Activated T-cell treated with anti-CD3 and anti-CD28 coated beads, Interleukin-2, amount 50 U/mL, for 4 hours (primary cell): ENCODE results near the gene PRPF39. TPM values are rescaled to one million over a fixed set of nuclear protein-coding genes. Genes with fewer than 3 reads are reported as not detected.
"Not testable (repeated sequence)": the region's sequence is repeated elsewhere in the genome, so short reads cannot be mapped to it uniquely, and the experiment has no call there.

Experiments
- ATAC-seq, 2 donors: fragments of 200-7000 bp; cut with Tn5 transposase; one replicate each; pipeline ENCODE4 v1.10.0; 2021
- DNase-seq: peaks from one replicate; pipeline ENCODE4 v3.0.0-alpha.2; 2020
- H3K27me3 Mint-ChIP-seq: one replicate; pipeline ENCODE4 v1.8.0; 2021; ENCODE audit warnings: low read depth, mixed read lengths
- H3K36me3 Mint-ChIP-seq: one replicate; pipeline ENCODE4 v1.8.0; 2022; ENCODE audit warnings: mixed read lengths; ENCODE audit not compliant: insufficient read depth
- H3K4me1 Mint-ChIP-seq: one replicate; pipeline ENCODE4 v1.8.0; 2021; ENCODE audit warnings: low read depth, mixed read lengths
- H3K4me3 Mint-ChIP-seq: one replicate; pipeline ENCODE4 v1.8.0; 2021; ENCODE audit warnings: mild to moderate bottlenecking, moderate library complexity, mixed read lengths
- H3K9me3 Mint-ChIP-seq: one replicate; pipeline ENCODE4 v1.8.0; 2021; ENCODE audit warnings: mixed read lengths
- total RNA-seq, 3 donors: library from RNA; stranded (reverse); gene quantifications; one replicate each; pipeline ENCODE4 v1.2.1, GENCODE V29; 2021

Gene PRPF39
- total RNA-seq, 3 donors from 2014 or later = 32.7 to 44.7 (median 36.4) TPM

DNA sequence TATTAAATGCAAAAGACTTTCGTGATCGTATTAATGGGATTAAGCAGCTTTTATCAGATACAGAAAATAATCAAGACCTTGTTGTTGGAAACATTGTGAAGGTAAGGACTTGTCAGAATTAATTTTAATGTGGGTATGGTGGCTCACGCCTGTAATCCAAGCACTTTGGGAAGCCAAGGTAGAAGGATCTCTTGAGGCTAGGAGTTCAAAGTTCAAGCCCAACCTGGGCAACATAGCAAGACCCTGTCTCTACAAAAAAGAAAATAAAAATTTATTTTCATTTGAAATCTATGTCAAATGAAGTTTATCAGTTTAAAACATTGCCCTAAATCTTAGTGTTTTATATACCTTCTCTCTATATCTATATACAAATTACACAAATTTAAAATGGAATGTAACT, 17.2 kb upstream of the PRPF39 start:
- Mint-ChIP-seq H3K9me3 (no peaks in the 10 kb centered on the region), H3K27me3 (no peaks in the 10 kb centered on the region), H3K4me3 (no peak overlapping the region), H3K4me1 (no peaks in the 10 kb centered on the region), H3K36me3 (peaks cover 4% of the 10 kb centered on the region)
- ATAC-seq (no peak), DNase-seq (no peak)

DNA sequence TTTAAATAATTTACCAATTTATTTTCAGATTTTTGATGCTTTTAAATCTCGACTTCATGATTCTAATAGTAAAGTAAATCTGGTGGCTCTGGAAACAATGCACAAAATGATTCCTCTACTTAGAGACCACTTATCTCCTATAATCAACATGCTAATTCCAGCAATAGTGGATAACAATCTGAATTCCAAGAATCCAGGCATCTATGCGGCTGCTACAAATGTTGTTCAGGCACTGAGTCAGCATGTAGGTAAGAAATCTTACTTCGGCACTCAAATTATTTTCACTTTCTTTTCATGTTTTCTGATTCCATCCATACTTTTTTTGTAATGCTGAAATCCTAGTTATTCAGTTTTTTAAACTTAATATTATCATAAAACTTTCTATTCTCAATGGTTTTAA, 15.5 kb upstream of the PRPF39 start:
- DNase-seq (no peak), ATAC-seq (no peak)
- Mint-ChIP-seq H3K4me3 (no peak overlapping the region), H3K9me3 (no peaks in the 10 kb centered on the region), H3K27me3 (no peaks in the 10 kb centered on the region), H3K36me3 (no peaks in the 10 kb centered on the region), H3K4me1 (no peaks in the 10 kb centered on the region)

DNA sequence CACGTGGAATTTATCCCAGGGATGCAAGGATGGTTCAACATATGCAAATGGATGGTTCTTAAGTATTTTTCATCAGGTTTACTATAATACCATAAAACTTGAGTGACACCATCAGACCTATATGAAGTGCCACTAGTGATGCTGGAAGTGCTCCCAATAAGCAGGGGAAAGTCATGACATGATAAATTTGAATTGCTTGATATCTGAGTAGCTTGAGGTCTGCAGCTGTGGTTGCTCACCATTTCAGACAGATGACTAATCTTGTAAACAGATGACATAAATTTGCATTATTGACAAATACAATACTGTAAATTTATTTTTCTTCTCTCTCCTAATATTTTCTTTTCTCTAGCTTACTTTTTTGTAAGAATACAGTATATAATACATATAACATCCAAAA, 13.7 kb upstream of the PRPF39 start:
- Mint-ChIP-seq H3K9me3 (no peaks in the 10 kb centered on the region), H3K4me1 (no peaks in the 10 kb centered on the region), H3K4me3 (no peak overlapping the region), H3K27me3 (no peaks in the 10 kb centered on the region), H3K36me3 (no peaks in the 10 kb centered on the region)
- no peak for DNase-seq
- no peak for ATAC-seq

DNA sequence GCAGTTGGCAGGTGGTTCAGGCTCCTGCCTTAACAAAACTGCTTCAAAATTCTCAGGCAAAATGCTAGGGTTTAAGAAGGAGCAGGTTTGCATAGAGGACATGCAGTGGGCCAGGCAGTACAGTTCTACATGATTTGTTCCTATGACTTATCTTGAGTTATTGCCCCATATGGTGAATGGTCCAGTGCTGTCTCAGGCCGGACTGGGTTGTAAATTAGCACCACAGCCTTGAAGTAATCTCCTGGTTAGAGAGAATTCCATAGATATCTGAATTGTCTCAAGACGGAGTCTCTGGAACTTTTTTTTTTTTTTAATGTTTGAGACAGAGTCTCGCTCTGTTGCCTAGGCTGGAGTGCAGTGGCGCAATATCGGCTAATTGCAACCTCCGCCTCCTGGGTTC, 11.8 kb upstream of the PRPF39 start:
- DNase-seq (no peak), ATAC-seq (no peak)
- Mint-ChIP-seq H3K9me3 (no peaks in the 10 kb centered on the region), H3K36me3 (no peaks in the 10 kb centered on the region), H3K4me3 (no peak overlapping the region), H3K4me1 (no peaks in the 10 kb centered on the region), H3K27me3 (no peaks in the 10 kb centered on the region)

DNA sequence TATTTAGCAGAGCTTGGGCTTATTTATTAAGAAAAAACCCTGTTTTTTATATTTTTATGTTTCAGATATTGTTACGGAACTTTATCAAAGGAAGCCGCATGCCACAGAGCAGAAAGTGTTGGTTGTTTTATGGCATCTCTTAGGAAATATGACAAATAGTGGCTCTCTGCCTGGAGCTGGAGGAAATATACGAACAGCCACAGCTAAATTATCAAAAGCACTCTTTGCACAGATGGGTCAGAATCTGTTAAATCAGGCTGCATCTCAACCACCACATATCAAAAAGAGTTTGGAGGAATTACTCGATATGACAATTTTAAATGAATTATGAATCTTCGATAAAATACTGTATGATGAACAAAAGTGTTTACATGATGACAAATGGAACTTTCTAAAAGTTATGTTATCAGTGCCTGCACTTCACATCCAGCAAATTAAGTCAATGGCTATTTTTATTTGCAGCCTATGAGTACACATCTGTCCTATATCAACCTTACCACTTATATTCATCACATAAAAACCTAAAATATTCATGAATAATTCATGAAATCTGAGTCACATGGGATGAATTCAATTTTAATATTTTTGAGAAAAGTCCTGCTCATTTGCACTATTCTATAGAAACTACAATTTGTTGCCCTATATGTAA, 10.6 kb upstream of the PRPF39 start:
- no peaks in the 10 kb centered on the region for H3K36me3 Mint-ChIP-seq
- DNase-seq = no peak
- no peak overlapping the region for H3K4me3 Mint-ChIP-seq
- ATAC-seq = no peak
- H3K27me3 Mint-ChIP-seq = no peaks in the 10 kb centered on the region
- H3K9me3 Mint-ChIP-seq = no peaks in the 10 kb centered on the region
- H3K4me1 Mint-ChIP-seq = no peaks in the 10 kb centered on the region

DNA sequence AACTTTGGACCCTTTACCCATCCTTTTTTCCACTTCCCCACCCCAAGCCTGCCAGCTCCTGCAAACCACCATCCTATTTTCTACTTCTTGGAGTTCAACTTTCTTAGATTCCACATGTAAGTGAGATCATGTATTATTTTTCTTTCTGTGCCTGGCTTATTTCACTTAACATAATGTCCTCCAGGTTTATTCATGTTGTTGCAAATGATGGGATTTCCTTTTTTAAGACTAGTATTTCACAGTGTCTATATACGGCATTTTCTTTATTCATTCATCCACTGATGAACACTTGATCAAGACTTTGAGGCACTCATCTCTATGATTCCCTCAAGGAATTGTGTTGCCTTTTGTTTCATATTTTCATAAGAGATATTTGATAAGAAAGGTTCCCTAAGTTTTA, 5.6 kb upstream of the PRPF39 start:
- no peak for ATAC-seq
- Mint-ChIP-seq H3K9me3 (no peaks in the 10 kb centered on the region), H3K4me1 (peaks cover 4% of the 10 kb centered on the region), H3K27me3 (no peaks in the 10 kb centered on the region), H3K36me3 (no peaks in the 10 kb centered on the region), H3K4me3 (no peak overlapping the region)
- DNase-seq = no peak

DNA sequence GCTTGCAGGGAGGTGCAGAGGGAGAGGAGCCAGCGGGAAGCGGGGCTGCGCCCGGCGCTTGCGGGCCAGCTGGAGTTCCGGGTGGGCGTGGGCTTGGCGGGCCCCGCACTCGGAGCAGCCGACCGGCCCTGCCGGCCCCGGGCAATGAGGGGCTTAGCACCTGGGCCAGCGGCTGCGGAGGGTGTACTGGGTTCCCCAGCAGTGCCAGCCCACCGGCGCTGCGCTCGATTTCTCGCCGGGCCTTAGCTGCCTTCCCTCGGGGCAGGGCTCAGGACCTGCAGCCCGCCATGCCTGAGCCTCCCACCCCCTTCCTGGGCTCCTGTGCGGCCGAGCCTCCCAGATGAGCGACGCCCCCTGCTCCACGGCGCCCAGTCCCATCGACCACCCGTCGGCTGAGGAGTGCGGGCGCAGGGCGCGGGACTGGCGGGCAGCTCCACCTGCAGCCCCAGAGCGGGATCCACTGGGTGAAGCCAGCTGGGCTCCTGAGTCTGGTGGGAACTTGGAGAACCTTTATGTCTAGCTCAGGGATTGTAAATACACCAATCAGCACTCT, 3.4 kb upstream of the PRPF39 start:
- not testable (repeated sequence) for H3K4me3 Mint-ChIP-seq, DNase-seq, H3K36me3 Mint-ChIP-seq, ATAC-seq, H3K27me3 Mint-ChIP-seq, H3K9me3 Mint-ChIP-seq
- H3K4me1 Mint-ChIP-seq = peaks cover 16% of the 10 kb centered on the region

DNA sequence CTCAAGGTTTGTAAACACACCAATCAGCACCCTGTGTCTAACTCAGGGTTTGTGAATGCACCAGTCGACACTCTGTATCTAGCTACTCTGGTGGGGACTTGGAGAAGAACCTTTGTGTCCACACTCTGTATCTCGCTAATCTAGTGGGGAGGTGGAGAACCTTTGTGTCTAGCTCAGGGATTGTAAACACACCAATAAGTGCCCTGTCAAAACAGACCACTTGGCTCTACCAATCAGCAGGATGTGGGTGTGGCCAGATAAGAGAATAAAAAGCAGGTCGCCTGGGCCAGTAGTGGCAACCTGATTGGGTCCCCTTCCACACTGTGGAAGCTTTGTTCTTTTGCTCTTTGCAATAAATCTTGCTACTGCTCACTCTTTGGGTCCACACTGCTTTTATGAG, 2.8 kb upstream of the PRPF39 start:
- not testable (repeated sequence) for H3K4me3 Mint-ChIP-seq, H3K9me3 Mint-ChIP-seq, H3K27me3 Mint-ChIP-seq, DNase-seq, ATAC-seq, H3K36me3 Mint-ChIP-seq
- H3K4me1 Mint-ChIP-seq = peaks cover 21% of the 10 kb centered on the region

DNA sequence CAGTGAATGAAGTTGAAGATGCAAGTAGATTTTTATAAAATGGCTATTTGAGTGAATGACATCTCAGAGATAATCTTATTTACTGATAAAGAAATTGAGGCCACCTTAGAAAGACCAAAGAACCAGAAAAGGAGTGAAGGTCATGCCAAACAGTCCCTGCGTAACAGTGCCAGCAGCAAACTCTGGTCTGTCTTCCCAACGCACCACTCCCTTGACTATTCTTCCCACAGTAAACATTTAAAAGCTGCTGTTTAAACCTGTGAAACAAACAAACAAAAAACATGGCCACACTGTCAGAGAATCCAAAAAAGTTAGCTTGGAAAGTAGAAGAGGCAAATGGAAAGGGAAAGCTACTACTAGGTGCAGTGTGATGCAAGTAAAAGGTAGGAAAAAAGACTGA, 1.5 kb upstream of the PRPF39 start:
- Mint-ChIP-seq H3K36me3 (peaks cover 7% of the 10 kb centered on the region), H3K9me3 (no peaks in the 10 kb centered on the region), H3K4me1 (peaks cover 33% of the 10 kb centered on the region), H3K4me3 (no peak overlapping the region), H3K27me3 (no peaks in the 10 kb centered on the region)
- DNase-seq (no peak), ATAC-seq (no peak)

DNA sequence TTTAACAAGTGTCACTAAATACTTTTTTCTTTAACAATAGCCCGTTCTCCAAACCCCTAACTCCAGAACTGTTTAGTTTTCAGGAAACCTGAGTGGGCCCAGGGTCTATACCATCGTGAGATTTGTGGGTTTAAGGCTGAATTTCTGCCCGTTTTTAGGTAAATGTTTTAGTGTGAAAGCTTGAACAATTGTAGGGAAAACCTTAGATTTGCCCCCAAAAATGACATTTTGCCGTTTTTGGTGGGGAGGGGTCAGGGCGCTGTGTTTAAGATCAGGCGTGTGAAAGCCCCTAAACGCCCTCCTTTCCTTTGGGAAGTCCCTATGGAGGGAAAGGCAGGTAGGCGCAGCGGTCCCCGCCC, 320 bp upstream of the PRPF39 start:
- Mint-ChIP-seq H3K9me3 (no peaks in the 10 kb centered on the region), H3K27me3 (no peaks in the 10 kb centered on the region), H3K4me1 (peaks cover 43% of the 10 kb centered on the region), H3K36me3 (peaks cover 13% of the 10 kb centered on the region), H3K4me3 (peak overlapping the region; percentile 98)
- ATAC-seq (no peak), DNase-seq (no peak)

DNA sequence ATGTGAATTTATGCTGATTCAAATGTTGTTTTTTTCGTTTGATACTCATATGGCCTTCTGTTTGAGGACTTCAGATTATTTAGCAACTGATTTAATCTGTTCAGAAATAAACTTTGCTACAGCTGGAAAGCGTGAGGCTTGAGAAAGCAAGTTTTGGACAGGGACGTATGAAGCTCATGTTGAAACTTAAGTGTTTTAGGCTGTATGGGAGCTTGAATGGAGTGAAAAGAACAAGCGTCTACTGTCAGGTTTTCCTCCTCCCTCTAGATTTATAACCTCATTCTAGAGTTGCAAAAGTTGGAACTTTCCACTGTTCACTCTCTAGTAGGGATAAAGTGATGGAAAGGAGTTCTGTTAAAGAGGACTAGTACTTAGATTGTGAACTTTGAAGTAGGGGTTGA, 1.0 kb downstream of the PRPF39 start:
- no peak for ATAC-seq
- peaks cover 56% of the 10 kb centered on the region for H3K4me1 Mint-ChIP-seq
- no peaks in the 10 kb centered on the region for H3K27me3 Mint-ChIP-seq
- no peak for DNase-seq
- H3K4me3 Mint-ChIP-seq = peak overlapping the region; percentile 98
- H3K9me3 Mint-ChIP-seq = no peaks in the 10 kb centered on the region
- H3K36me3 Mint-ChIP-seq = peaks cover 13% of the 10 kb centered on the region

DNA sequence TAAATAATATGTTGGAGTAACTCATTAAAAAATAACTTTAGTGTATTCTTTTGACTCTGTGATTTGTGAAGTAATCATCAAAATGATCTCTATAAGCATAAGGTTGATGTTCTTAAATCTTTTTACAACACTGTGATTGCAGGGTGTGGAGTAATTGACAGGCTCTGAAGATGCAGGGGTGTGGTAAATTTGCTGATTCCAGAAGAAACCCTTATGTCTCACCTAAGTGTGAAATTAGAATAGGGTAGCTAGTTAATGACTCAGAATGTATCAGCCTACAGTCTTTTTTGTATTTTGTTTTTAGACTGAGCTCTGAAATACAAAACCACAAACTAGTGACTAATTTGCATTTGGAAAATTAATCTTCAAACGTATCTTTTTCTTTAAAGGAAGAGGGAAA, 5.9 kb downstream of the PRPF39 start:
- H3K4me1 Mint-ChIP-seq = peaks cover 76% of the 10 kb centered on the region
- H3K4me3 Mint-ChIP-seq = peak overlapping the region; percentile 42
- no peaks in the 10 kb centered on the region for H3K27me3 Mint-ChIP-seq
- ATAC-seq (peak; percentile 98), DNase-seq (no peak)
- peaks cover 25% of the 10 kb centered on the region for H3K36me3 Mint-ChIP-seq
- no peaks in the 10 kb centered on the region for H3K9me3 Mint-ChIP-seq

DNA sequence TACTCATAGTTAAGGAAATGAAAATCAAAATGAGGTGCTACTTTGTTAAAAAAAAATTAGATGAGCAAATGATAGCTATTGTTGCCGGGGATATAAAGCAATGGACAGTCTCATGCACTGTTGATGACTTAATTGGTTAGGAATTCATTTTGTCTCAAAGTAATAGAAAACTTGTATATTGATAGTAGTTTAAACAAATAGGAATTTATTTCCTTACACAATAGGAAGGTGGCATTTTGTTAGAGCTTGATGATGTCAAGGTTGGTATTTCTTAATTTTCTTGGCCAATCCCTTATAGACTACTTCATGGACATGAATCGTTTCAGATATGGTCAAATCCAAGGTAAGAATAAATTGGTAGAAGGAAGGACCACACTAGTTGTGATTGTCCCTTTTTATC, 7.8 kb downstream of the PRPF39 start:
- H3K36me3 Mint-ChIP-seq = peaks cover 33% of the 10 kb centered on the region
- no peaks in the 10 kb centered on the region for H3K27me3 Mint-ChIP-seq
- DNase-seq (no peak), ATAC-seq (no peak)
- no peak overlapping the region for H3K4me3 Mint-ChIP-seq
- H3K9me3 Mint-ChIP-seq = no peaks in the 10 kb centered on the region
- H3K4me1 Mint-ChIP-seq = peaks cover 65% of the 10 kb centered on the region

DNA sequence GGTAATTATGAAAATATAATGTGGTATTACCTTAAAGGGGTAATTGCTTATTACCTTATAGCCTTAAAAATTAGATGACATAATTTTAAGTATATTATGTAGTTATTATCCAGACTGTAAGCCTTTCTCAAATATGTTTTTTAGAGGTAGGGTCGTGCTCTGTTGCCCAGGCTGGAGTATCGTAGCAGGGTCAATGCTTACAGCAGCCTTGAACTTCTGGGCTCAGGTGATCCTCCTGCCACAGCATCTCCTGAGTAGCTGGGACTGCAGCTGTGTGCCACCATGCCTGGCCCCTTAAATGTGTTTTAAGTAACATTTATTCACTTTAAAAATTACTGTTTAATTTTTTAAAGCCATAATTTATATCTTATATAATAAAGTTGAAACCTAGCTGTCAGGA, 10.4 kb downstream of the PRPF39 start:
- Mint-ChIP-seq H3K4me1 (peaks cover 48% of the 10 kb centered on the region), H3K4me3 (no peak overlapping the region), H3K36me3 (peaks cover 41% of the 10 kb centered on the region), H3K27me3 (no peaks in the 10 kb centered on the region), H3K9me3 (no peaks in the 10 kb centered on the region)
- DNase-seq (no peak), ATAC-seq (no peak)

DNA sequence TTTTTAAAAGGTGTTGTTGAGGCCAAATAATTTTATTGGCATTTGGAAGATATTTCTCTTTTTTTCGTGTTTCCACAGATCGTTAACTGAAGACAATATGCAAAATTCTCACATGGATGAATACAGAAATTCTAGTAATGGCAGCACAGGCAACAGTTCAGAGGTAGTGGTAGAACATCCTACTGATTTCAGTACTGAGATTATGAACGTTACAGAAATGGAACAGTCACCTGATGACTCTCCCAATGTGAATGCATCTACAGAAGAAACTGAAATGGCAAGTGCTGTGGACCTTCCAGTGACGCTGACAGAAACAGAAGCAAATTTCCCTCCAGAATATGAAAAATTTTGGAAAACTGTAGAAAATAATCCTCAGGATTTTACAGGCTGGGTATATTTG, 11.2 kb downstream of the PRPF39 start:
- Mint-ChIP-seq H3K4me1 (peaks cover 39% of the 10 kb centered on the region), H3K4me3 (no peak overlapping the region), H3K27me3 (no peaks in the 10 kb centered on the region), H3K9me3 (no peaks in the 10 kb centered on the region), H3K36me3 (peaks cover 45% of the 10 kb centered on the region)
- DNase-seq (no peak), ATAC-seq (peak; percentile 87 to 89)
